HepG2 (cell line): ENCODE measurements around the gene SEMA4A. TPM values are rescaled to one million over a fixed set of nuclear protein-coding genes. Genes with fewer than 3 reads are reported as not detected.
"Not testable (repeated sequence)": the region's sequence is repeated elsewhere in the genome, so short reads cannot be mapped to it uniquely, and the experiment has no call there.

Source experiments
- ATAC-seq: fragments of 200-7000 bp; cut with Tn5 transposase; 3 replicates; pipeline ENCODE4 v1.9.1; 2020; ENCODE audit warnings: mild to moderate bottlenecking, moderate library complexity
- BruUV-seq: library from RNA; stranded (reverse); fragments of 400-500 nt; replicated peaks from 2 replicates; lab custom pipeline; 2021; lab: Mats Ljungman, UMichigan
- CTCF ChIA-PET: fragments of 300-600 bp; formaldehyde crosslinking; extraction: SDS; loops from one replicate; lab custom pipeline; 2021; ENCODE audit warnings: low total read pairs, inconsistent platforms, low intra/inter-chr PET ratio; lab: Yijun Ruan, JAX
- POLR2A ChIA-PET: fragments of 350-600 bp; sonication (Branson Sonifier 250); formaldehyde crosslinking; loops from one replicate; lab custom pipeline; 2020; ENCODE audit warnings: antibody characterized with exemption, inconsistent platforms; lab: Yijun Ruan, JAX
- DNase-seq: peaks from one replicate; pipeline ENCODE4 v3.0.0-alpha.2; 2015; ENCODE audit warnings: low spot score
- FAIRE-seq: peaks from 3 replicates; lab custom pipeline; 2011; peaks lifted over from hg19 to GRCh38; lab: Jason Lieb, UNC
- H2AFZ ChIP-seq: one replicate; pipeline ENCODE4 v1.6.1; 2011; ENCODE audit warnings: low read length, inconsistent platforms
- H3K27ac ChIP-seq: fragments of 300-600 bp; 3 replicates; pipeline ENCODE4 v1.8.0; 2011; ENCODE audit warnings: mixed run types, mild to moderate bottlenecking, mixed read lengths, low read length, inconsistent platforms; ENCODE audit not compliant: insufficient read depth; ENCODE audit errors: extremely low read length
- H3K27me3 ChIP-seq, 2 experiments: fragments of 200-600 bp in 1 of 2; 2 replicates in 1 of 2; 3 replicates in 1 of 2; pipeline versions ENCODE4 v1.6.0 to v1.8.0; 2011; ENCODE audit warnings: low read length in 2 of 2, mild to moderate bottlenecking in 2 of 2, moderate library complexity in 2 of 2, inconsistent platforms in 1 of 2; ENCODE audit not compliant: insufficient read depth in 2 of 2, control insufficient read depth in 1 of 2
- H3K36me3 ChIP-seq, 2 experiments: fragments of 200-600 bp in 1 of 2; replicated peaks in 1 of 2; 2 replicates in 1 of 2; 3 replicates in 1 of 2; pipeline versions ENCODE4 v1.5.1 to v1.8.0; 2011; ENCODE audit warnings: low read length in 2 of 2, inconsistent platforms in 1 of 2; ENCODE audit not compliant: insufficient read depth in 2 of 2, control insufficient read depth in 1 of 2
- H3K4me1 ChIP-seq: 2 replicates; pipeline ENCODE4 v1.5.1; 2012; ENCODE audit warnings: low read length, inconsistent platforms; ENCODE audit not compliant: insufficient read depth
- H3K4me2 ChIP-seq: 2 replicates; pipeline ENCODE4 v1.6.0; 2011; ENCODE audit warnings: low read depth, low read length, inconsistent platforms
- H3K4me3 ChIP-seq, 3 experiments: fragments of 200-600 bp in 1 of 3; sonication (generic), shearing (Covaris generic) in 1 of 3; replicated peaks in 1 of 3; 2 replicates each; pipeline ENCODE4 v1.5.1; 2011 to 2016; ENCODE audit warnings: low read length in 3 of 3, inconsistent platforms in 2 of 3, low read depth in 2 of 3, mild to moderate bottlenecking in 2 of 3, control low read depth in 1 of 3, mixed read lengths in 1 of 3; ENCODE audit not compliant: insufficient read depth in 1 of 3
- H3K79me2 ChIP-seq: one replicate; pipeline ENCODE4 v1.6.1; 2011; ENCODE audit warnings: low read length, inconsistent platforms; ENCODE audit not compliant: insufficient read depth
- H3K9ac ChIP-seq: 2 replicates; pipeline ENCODE4 v1.6.0; 2011; ENCODE audit warnings: mild to moderate bottlenecking, low read depth, low read length, inconsistent platforms; ENCODE audit not compliant: insufficient read depth
- H3K9me3 ChIP-seq: 2 replicates; pipeline ENCODE4 v1.5.1; 2012; ENCODE audit warnings: mild to moderate bottlenecking, low read length
- H4K20me1 ChIP-seq: 2 replicates; pipeline ENCODE4 v1.6.0; 2011; ENCODE audit warnings: inconsistent platforms, mild to moderate bottlenecking, low read length, moderate library complexity; ENCODE audit not compliant: insufficient read depth
- GLI4 ChIP-seq: sonication (generic); formaldehyde crosslinking; IDR thresholded peaks from 2 replicates; pipeline ENCODE4 v1.5.1; 2020; ENCODE audit warnings: missing genetic modification reagents, mild to moderate bottlenecking, moderate library complexity, borderline replicate concordance
- HNF4G ChIP-seq, 2 experiments: sonication (generic) in 1 of 2; formaldehyde crosslinking in 1 of 2; IDR thresholded peaks; 2 replicates each; pipeline versions ENCODE4 v1.4.0 to v1.6.1; 2011 to 2020; ENCODE audit warnings: borderline replicate concordance in 2 of 2, low read depth in 2 of 2, mild to moderate bottlenecking in 2 of 2, low read length in 1 of 2, missing genetic modification reagents in 1 of 2, moderate library complexity in 1 of 2
- MLLT10 ChIP-seq: sonication (generic); formaldehyde crosslinking; IDR thresholded peaks from 2 replicates; pipeline ENCODE4 v1.4.0; 2020; ENCODE audit warnings: missing genetic modification reagents
- NR2F6 ChIP-seq, 2 experiments: IDR thresholded peaks; 2 replicates each; pipeline ENCODE4 v1.6.1; 2016; ENCODE audit warnings: antibody characterized with exemption in 1 of 2, mild to moderate bottlenecking in 1 of 2
- SOX6 ChIP-seq, 2 experiments: fragments of 450-650 bp in 1 of 2; sonication (generic) in 1 of 2; formaldehyde crosslinking in 1 of 2; IDR thresholded peaks; 2 replicates each; pipeline versions ENCODE4 v1.4.0 to v1.6.1; 2017 to 2020; ENCODE audit warnings: antibody characterized with exemption in 1 of 2, mild to moderate bottlenecking in 1 of 2, missing genetic modification reagents in 1 of 2
- SRY ChIP-seq: sonication (generic); formaldehyde crosslinking; IDR thresholded peaks from 2 replicates; pipeline ENCODE4 v1.8.0; 2022; ENCODE audit warnings: mild to moderate bottlenecking, missing genetic modification reagents
- SSRP1 ChIP-seq: IDR thresholded peaks from 2 replicates; pipeline ENCODE4 v1.6.1; 2016; ENCODE audit warnings: control low read depth
- ZGPAT ChIP-seq: IDR thresholded peaks from 2 replicates; pipeline ENCODE4 v1.6.1; 2016; ENCODE audit warnings: mild to moderate bottlenecking
- ZNF331 ChIP-seq: sonication (generic); formaldehyde crosslinking; IDR thresholded peaks from 2 replicates; pipeline ENCODE4 v1.4.0; 2020; ENCODE audit warnings: missing genetic modification reagents
- ZNF775 ChIP-seq: sonication (generic); formaldehyde crosslinking; IDR thresholded peaks from 2 replicates; pipeline ENCODE4 v1.4.0; 2020; ENCODE audit warnings: missing genetic modification reagents, mild to moderate bottlenecking, moderate library complexity, borderline replicate concordance
- whole genome bisulfite sequencing: methylation state at CpG from one replicate; pipeline ENCODE4 v1.1.6; 2017; ENCODE audit warnings: low lambda C conversion rate; 5-methylcytosine and 5-hydroxymethylcytosine counted together
- in situ Hi-C: cut with HindIII; loops from 2 replicates; pipeline ENCODE4 v1.10.0; 2017; ENCODE audit warnings: low pct_unique_long_range_greater_than_20kb; ENCODE audit not compliant: extremely low pct_ligation_motif_present
- intact Hi-C: fragments of 100-400 bp; cut with micrococcal nuclease; formaldehyde crosslinking; loops from one replicate; pipeline ENCODE4 v1.10.0; 2022; ENCODE audit not compliant: unreplicated experiment
- polyA plus RNA-seq, 8 experiments: library from polyadenylated mRNA; depleted of rRNA in 3 of 8; stranded (reverse) in 7 of 8; unstranded in 1 of 8; fragments of >200 nt; fragmentation: Illumina TruSeq in 4 of 8; extraction: Trizol in 4 of 8; gene quantifications; 2 replicates each; pipeline versions ENCODE4 v1.2.1 to v1.2.3, GENCODE V29; 2011 to 2016; ENCODE audit warnings: low read depth in 4 of 8, missing spikeins in 1 of 8, mixed read lengths in 1 of 8; ENCODE audit not compliant: insufficient read depth in 1 of 8
- total RNA-seq, 5 experiments: library from RNA; depleted of rRNA; stranded (reverse); fragments of >200 nt; fragmentation: Illumina TruSeq; extraction: Trizol; gene quantifications; 2 replicates each; pipeline ENCODE4 v1.2.3, GENCODE V29; 2016; ENCODE audit warnings: low read depth in 1 of 5
- TF ChIP-seq, protein P1 (sequence below): sonication (generic); formaldehyde crosslinking; IDR thresholded peaks from 2 replicates; pipeline ENCODE4 v1.4.0; 2020; ENCODE audit warnings: missing genetic modification reagents
- TF ChIP-seq, protein P2 (sequence below): sonication (generic); formaldehyde crosslinking; IDR thresholded peaks from 2 replicates; pipeline ENCODE4 v1.9.0; 2021; ENCODE audit warnings: missing genetic modification reagents, borderline replicate concordance
- TF ChIP-seq, protein P3 (sequence below): sonication (generic); formaldehyde crosslinking; IDR thresholded peaks from 2 replicates; pipeline ENCODE4 v1.8.1; 2022; ENCODE audit warnings: low read depth, mild to moderate bottlenecking, missing genetic modification reagents

SEMA4A gene
- total and polyA plus RNA-seq, 2 of the 13 experiments (the other 11 are each of a cell fraction or from before 2014, with no cell fraction given), result 0.09 to 0.20 TPM

- TF ChIP-seq ZGPAT (CRISPR knock-in tag) (peak; percentile 38; the same call in 1 of the 2 replicates), ZNF331 (CRISPR knock-in tag) (0 out of 2 replicates have a peak, but pooled peaks have one; percentile 15), HNF4G (IDR thresholded peaks at IDR 0.05; ENCODE audit: borderline replicate concordance, low read depth, low read length) (peak; percentile 21; the same call in 1 of the 2 replicates)
- TF ChIP-seq, protein P1, sequence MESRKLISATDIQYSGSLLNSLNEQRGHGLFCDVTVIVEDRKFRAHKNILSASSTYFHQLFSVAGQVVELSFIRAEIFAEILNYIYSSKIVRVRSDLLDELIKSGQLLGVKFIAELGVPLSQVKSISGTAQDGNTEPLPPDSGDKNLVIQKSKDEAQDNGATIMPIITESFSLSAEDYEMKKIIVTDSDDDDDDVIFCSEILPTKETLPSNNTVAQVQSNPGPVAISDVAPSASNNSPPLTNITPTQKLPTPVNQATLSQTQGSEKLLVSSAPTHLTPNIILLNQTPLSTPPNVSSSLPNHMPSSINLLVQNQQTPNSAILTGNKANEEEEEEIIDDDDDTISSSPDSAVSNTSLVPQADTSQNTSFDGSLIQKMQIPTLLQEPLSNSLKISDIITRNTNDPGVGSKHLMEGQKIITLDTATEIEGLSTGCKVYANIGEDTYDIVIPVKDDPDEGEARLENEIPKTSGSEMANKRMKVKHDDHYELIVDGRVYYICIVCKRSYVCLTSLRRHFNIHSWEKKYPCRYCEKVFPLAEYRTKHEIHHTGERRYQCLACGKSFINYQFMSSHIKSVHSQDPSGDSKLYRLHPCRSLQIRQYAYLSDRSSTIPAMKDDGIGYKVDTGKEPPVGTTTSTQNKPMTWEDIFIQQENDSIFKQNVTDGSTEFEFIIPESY (CRISPR knock-in tag), result peak; percentile 26; the same call in 1 of the 2 replicates
- not testable (repeated sequence) for TF ChIP-seq HNF4G (CRISPR knock-in tag; IDR thresholded peaks at IDR 0.05; ENCODE audit: borderline replicate concordance, low read depth)
Measured at GRCh38 chr1:156190265-156190664, 36.9 kb downstream of the SEMA4A start (continued).

DNA sequence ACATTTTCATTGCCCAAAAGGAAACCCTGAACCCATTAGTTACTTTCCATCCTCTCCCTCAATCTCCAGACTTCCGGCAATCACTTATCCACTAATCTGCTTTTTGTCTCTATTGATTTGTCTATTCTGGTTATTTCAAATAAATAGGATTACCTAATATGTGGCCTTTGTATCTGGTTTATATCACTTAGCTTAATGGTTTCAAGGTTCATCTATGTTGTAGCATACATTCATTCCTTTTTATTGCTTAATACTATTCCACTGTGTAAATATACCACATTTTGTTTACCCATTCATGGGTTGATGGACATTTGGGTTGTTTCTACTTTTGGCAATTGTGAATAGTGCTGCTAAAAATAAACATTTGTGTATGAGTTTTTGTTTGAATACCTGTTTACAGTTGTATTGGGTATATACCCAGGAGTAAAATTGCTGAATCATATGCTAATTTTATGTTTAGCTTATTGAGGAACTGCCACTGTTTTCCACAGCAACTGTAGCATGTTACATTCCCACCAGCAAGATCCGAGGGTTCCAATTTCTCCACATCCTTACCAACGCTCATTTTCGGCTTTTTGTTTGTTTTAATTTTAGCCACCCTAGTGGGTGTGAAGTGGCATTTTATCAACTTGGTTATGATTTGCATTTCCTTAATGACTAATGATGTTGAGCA lies 38.0 kb downstream of the SEMA4A start:
- WGBS, result 93% methylated on average over 4 of the region's 4 CpGs
- H3K27me3 ChIP-seq, result no peaks in the 10 kb centered on the region; a peak in 2 of 5 replicates
- BruUV-seq, result no TSS peak
- FAIRE-seq (peak; percentile 62), DNase-seq (peak; percentile 31), ATAC-seq (no peak)
- H2AFZ ChIP-seq, result no peak overlapping the region
- no peak overlapping the region for H3K4me2 ChIP-seq
- H3K27ac ChIP-seq, result peak overlapping the region; percentile 49
- peaks cover 23% of the 10 kb centered on the region for H3K79me2 ChIP-seq
- no peak overlapping the region for H3K9ac ChIP-seq
- in situ Hi-C loops (no loop called here), intact Hi-C loops (no loop called here)
- no peaks in the 10 kb centered on the region for H4K20me1 ChIP-seq
- H3K36me3 ChIP-seq, result peaks cover 0 to 2% of the 10 kb centered on the region in 2 experiments; a peak in 2 of 5 replicates
- ChIA-PET POLR2A (interaction anchor here (1.5 kb wide), 1 partner anchor 21 kb away, joined by 5 read pairs; the partner anchor contains the start of gene PMF1), CTCF (no interaction called here)
- no peak overlapping the region for H3K4me3 ChIP-seq
- peaks cover 15% of the 10 kb centered on the region for H3K9me3 ChIP-seq
- H3K4me1 ChIP-seq, result peaks cover 68% of the 10 kb centered on the region
- TF ChIP-seq SSRP1 (CRISPR knock-in tag) (no peak), MLLT10 (CRISPR knock-in tag) (no peak), SRY (CRISPR knock-in tag) (no peak), GLI4 (CRISPR knock-in tag) (no peak), NR2F6 (IDR thresholded peaks at IDR 0.05) (no peak), NR2F6 (CRISPR knock-in tag; IDR thresholded peaks at IDR 0.05) (no peak), SOX6 (IDR thresholded peaks at IDR 0.05) (no peak), SOX6 (CRISPR knock-in tag; IDR thresholded peaks at IDR 0.05) (peak; percentile 18; the same call in 1 of the 2 replicates), ZNF775 (no peak)
- TF ChIP-seq, protein P2, sequence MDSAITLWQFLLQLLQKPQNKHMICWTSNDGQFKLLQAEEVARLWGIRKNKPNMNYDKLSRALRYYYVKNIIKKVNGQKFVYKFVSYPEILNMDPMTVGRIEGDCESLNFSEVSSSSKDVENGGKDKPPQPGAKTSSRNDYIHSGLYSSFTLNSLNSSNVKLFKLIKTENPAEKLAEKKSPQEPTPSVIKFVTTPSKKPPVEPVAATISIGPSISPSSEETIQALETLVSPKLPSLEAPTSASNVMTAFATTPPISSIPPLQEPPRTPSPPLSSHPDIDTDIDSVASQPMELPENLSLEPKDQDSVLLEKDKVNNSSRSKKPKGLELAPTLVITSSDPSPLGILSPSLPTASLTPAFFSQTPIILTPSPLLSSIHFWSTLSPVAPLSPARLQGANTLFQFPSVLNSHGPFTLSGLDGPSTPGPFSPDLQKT, result no peak
- TF ChIP-seq, protein P3, sequence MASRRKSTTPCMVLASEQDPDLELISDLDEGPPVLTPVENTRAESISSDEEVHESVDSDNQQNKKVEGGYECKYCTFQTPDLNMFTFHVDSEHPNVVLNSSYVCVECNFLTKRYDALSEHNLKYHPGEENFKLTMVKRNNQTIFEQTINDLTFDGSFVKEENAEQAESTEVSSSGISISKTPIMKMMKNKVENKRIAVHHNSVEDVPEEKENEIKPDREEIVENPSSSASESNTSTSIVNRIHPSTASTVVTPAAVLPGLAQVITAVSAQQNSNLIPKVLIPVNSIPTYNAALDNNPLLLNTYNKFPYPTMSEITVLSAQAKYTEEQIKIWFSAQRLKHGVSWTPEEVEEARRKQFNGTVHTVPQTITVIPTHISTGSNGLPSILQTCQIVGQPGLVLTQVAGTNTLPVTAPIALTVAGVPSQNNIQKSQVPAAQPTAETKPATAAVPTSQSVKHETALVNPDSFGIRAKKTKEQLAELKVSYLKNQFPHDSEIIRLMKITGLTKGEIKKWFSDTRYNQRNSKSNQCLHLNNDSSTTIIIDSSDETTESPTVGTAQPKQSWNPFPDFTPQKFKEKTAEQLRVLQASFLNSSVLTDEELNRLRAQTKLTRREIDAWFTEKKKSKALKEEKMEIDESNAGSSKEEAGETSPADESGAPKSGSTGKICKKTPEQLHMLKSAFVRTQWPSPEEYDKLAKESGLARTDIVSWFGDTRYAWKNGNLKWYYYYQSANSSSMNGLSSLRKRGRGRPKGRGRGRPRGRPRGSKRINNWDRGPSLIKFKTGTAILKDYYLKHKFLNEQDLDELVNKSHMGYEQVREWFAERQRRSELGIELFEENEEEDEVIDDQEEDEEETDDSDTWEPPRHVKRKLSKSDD (CRISPR knock-in tag), result no peak
